ENCODE measurements around the gene SNX33.
"Not testable (repeated sequence)": the region's sequence is repeated elsewhere in the genome, so short reads cannot be mapped to it uniquely, and the experiment has no call there.

SNX33 gene

GRCh38 chr15:75680007-75680789, 32.5 kb downstream of the SNX33 start:
- H3K27ac ChIP-seq (ENCODE audit: low read depth, low read length) = no peak overlapping the region

GRCh38 chr15:75682181-75683135, 34.7 kb downstream of the SNX33 start:
- no peaks in the 10 kb centered on the region for H3K9me2 ChIP-seq (replicated peaks; ENCODE audit: insufficient read depth, low read length)
- H3K4me3 ChIP-seq (ENCODE audit: insufficient read depth, low read length, poor library complexity, severe bottlenecking) = no peak overlapping the region
- H3K36me3 ChIP-seq (ENCODE audit: low read length) = no peaks in the 10 kb centered on the region
- no peak overlapping the region for H3K27ac ChIP-seq (ENCODE audit: low read depth, low read length)
- no peaks in the 10 kb centered on the region for H3K9me3 ChIP-seq (ENCODE audit: insufficient read depth, low read length)
- H3K4me2 ChIP-seq (ENCODE audit: low read depth, low read length, poor library complexity, severe bottlenecking) = no peak overlapping the region
- H3K79me2 ChIP-seq (ENCODE audit: insufficient read depth, low read length) = no peaks in the 10 kb centered on the region
- no peaks in the 10 kb centered on the region for H3K27me3 ChIP-seq (ENCODE audit: low read length)
- H3F3A ChIP-seq (ENCODE audit: insufficient read depth) = no peaks in the 10 kb centered on the region
- no peaks in the 10 kb centered on the region for H4K20me1 ChIP-seq (ENCODE audit: low read depth, low read length)
- H2AFZ ChIP-seq (ENCODE audit: low read depth, low read length, severe bottlenecking) = no peak overlapping the region
- TF ChIP-seq, protein P1, sequence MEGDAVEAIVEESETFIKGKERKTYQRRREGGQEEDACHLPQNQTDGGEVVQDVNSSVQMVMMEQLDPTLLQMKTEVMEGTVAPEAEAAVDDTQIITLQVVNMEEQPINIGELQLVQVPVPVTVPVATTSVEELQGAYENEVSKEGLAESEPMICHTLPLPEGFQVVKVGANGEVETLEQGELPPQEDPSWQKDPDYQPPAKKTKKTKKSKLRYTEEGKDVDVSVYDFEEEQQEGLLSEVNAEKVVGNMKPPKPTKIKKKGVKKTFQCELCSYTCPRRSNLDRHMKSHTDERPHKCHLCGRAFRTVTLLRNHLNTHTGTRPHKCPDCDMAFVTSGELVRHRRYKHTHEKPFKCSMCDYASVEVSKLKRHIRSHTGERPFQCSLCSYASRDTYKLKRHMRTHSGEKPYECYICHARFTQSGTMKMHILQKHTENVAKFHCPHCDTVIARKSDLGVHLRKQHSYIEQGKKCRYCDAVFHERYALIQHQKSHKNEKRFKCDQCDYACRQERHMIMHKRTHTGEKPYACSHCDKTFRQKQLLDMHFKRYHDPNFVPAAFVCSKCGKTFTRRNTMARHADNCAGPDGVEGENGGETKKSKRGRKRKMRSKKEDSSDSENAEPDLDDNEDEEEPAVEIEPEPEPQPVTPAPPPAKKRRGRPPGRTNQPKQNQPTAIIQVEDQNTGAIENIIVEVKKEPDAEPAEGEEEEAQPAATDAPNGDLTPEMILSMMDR (IDR thresholded peaks at IDR 0.05; ENCODE audit: insufficient read depth, low read length, poor library complexity, severe bottlenecking) = no peak
- no peak for TF ChIP-seq EZH2phosphoT487 (conservative IDR thresholded peaks at IDR 0.05; ENCODE audit: low read length)
- H3K9ac ChIP-seq (ENCODE audit: low read length) = no peak overlapping the region

More at GRCh38 chr15:75680007-75680789, 32.5 kb downstream of the SNX33 start:
- Histone ChIP-seq H3K36me3 (ENCODE audit: low read length) (no peaks in the 10 kb centered on the region), H3K4me3 (ENCODE audit: insufficient read depth, low read length, poor library complexity, severe bottlenecking) (no peak overlapping the region), H4K20me1 (ENCODE audit: low read depth, low read length) (no peaks in the 10 kb centered on the region), H3K9me2 (replicated peaks; ENCODE audit: insufficient read depth, low read length) (no peaks in the 10 kb centered on the region), H3K79me2 (ENCODE audit: insufficient read depth, low read length) (no peaks in the 10 kb centered on the region), H3K9ac (ENCODE audit: low read length) (no peak overlapping the region), H3K9me3 (ENCODE audit: insufficient read depth, low read length) (no peaks in the 10 kb centered on the region), H2AFZ (ENCODE audit: low read depth, low read length, severe bottlenecking) (no peak overlapping the region), H3K4me2 (ENCODE audit: low read depth, low read length, poor library complexity, severe bottlenecking) (no peak overlapping the region), H3F3A (ENCODE audit: insufficient read depth) (no peaks in the 10 kb centered on the region), H3K27me3 (ENCODE audit: low read length) (no peaks in the 10 kb centered on the region)
- TF ChIP-seq, protein P1 (IDR thresholded peaks at IDR 0.05; ENCODE audit: insufficient read depth, low read length, poor library complexity, severe bottlenecking) = no peak
- no peak for TF ChIP-seq EZH2phosphoT487 (conservative IDR thresholded peaks at IDR 0.05; ENCODE audit: low read length)

- not testable (repeated sequence) for H3K27me3 ChIP-seq (ENCODE audit: low read length); H3K9me2 ChIP-seq (replicated peaks; ENCODE audit: insufficient read depth, low read length); H3K27ac ChIP-seq (ENCODE audit: low read depth, low read length); H3K36me3 ChIP-seq (ENCODE audit: low read length); H3K9me3 ChIP-seq (ENCODE audit: insufficient read depth, low read length); H3K4me2 ChIP-seq (ENCODE audit: low read depth, low read length, poor library complexity, severe bottlenecking); H3K9ac ChIP-seq (ENCODE audit: low read length); H4K20me1 ChIP-seq (ENCODE audit: low read depth, low read length); H3K4me3 ChIP-seq (ENCODE audit: insufficient read depth, low read length, poor library complexity, severe bottlenecking); H3K79me2 ChIP-seq (ENCODE audit: insufficient read depth, low read length); H3F3A ChIP-seq (ENCODE audit: insufficient read depth)
- H2AFZ ChIP-seq (ENCODE audit: low read depth, low read length, severe bottlenecking) = peak overlapping the region; percentile 48
- TF ChIP-seq, protein P1 (IDR thresholded peaks at IDR 0.05; ENCODE audit: insufficient read depth, low read length, poor library complexity, severe bottlenecking) = peak; percentile 64
These were observed 36.1 kb downstream of the SNX33 start for GRCh38 chr15:75683646-75684312.

Measured in SU-DHL-6 (cell line).